ENCODE results near the gene GSG1L. TPM values are rescaled to one million over a fixed set of nuclear protein-coding genes. Genes with fewer than 3 reads are reported as not detected.

GSG1L gene
- total RNA-seq, 1 experiment from 2014 or later: not detected

GRCh38 chr16:28092721-28093384 is 29.3 kb upstream of the GSG1L start:
- DNase-seq (ENCODE audit: low read depth): peak; percentile 68

- no peak for DNase-seq (ENCODE audit: low read depth)
Observed at GRCh38 chr16:28091656-28092055, 28.1 kb upstream of the GSG1L start.

DNA sequence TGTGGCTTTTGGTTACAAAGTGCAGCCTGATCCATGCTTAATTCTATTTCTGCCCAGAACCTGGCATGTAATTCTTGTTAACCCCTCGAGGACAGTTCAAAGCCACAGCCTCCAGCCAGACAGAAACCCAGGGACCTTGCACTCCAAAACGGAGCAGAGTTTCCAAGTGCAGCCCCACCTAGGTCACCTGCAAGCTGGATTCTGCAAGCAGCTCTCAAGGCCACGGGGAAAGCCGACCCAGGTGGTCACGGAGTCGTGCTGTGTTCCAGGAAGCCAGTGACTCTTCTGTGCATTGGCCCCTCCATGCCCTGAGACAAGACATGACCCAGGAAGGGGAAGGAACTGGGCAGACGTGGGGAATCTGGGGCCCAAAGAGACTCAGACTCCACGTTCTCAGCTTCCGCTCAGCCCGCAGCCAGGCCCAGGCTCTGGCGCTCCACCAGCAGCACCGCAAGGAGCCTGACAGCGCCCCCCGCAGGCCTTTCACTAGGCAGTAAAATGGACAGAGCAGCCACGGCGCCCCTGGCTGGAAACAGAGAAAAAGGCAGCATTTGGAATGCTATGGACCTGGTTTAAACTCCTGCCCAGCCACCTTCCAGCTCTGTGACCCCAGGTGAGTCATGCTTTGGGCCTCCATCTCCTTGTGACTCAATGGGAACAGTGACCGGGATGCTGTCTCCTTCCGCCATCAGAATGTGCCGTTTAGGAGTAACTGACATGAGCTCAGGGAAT is 27.3 kb upstream of the GSG1L start:
- peak; percentile 83 for DNase-seq (ENCODE audit: low read depth)

DNA sequence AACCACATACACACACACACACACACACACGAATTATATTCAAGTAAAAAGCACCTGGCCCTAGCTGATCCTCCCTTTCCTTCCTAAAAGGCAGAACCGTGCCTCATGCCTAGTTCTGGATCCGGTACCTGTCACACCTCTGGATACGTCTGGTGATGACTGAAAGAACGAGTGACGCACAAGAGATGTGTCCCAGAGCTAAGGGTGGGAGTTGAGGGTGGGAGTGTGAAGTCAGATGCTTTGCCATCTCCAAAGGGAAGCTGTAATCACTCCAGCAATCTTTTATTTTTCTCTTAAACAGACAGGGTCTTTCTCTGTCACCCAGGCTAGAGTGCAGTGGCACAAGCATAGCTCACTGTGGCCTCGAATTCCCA is 26.5 kb upstream of the GSG1L start:
- no peak for DNase-seq (ENCODE audit: low read depth)

GRCh38 chr16:28089205-28089991 is 25.9 kb upstream of the GSG1L start:
- no peak for DNase-seq (ENCODE audit: low read depth)

DNA sequence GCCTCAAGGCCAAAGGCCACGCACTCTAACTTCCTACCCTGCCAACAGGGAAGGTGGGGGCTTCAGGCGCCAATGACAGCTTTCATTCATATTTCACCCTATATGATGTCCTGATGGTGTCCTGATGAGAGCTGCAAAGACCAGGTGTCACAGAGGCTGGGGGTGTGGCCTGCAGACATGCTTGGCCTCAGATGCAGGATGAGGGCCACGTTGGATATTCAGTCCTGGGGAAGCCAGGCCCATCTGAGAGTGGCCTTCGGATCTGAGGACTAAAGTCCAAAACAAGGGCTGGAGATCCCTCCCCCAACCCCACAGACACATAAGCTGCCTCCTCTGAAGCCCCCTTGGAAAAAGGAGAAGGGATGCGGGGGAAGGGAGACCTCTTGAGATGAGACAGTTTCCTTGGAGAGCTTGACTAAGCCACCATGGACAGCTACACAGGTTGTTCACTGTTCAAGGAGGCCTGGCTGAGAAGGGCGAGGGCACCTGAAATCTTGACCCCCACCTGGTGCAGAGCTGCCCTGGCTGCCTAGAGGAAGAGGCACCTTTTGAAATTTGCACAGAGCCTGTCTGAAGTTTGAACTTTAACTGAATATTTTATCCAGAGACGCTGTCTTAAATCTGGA is 24.3 kb upstream of the GSG1L start:
- DNase-seq (ENCODE audit: low read depth): no peak

DNA sequence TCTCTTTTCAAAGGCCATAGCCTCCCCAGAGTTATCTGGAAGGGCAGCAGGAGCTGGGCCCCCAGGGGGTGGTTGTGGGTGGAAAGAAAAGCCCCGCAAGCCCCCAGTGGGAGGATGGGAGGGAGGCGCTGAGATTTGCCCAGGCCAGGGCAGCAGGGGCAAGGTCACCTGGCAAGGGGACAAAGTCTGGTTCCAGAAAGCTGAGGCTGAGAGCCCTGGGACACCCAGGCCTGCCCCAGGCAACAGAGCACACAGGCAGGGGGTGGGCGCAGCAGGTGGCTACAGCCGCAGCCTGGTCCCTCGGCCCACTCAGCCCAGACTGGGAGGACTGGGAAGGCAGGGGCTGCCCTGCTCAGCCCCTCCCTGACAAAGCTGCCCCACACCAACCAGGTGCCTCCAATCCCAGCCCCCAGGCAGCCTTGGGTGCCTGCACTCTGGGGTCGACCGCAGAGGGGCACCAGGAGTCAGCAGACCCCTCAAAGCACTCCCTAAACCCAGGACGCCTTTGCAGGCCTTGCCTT is 23.7 kb upstream of the GSG1L start:
- DNase-seq (ENCODE audit: low read depth): no peak

DNA sequence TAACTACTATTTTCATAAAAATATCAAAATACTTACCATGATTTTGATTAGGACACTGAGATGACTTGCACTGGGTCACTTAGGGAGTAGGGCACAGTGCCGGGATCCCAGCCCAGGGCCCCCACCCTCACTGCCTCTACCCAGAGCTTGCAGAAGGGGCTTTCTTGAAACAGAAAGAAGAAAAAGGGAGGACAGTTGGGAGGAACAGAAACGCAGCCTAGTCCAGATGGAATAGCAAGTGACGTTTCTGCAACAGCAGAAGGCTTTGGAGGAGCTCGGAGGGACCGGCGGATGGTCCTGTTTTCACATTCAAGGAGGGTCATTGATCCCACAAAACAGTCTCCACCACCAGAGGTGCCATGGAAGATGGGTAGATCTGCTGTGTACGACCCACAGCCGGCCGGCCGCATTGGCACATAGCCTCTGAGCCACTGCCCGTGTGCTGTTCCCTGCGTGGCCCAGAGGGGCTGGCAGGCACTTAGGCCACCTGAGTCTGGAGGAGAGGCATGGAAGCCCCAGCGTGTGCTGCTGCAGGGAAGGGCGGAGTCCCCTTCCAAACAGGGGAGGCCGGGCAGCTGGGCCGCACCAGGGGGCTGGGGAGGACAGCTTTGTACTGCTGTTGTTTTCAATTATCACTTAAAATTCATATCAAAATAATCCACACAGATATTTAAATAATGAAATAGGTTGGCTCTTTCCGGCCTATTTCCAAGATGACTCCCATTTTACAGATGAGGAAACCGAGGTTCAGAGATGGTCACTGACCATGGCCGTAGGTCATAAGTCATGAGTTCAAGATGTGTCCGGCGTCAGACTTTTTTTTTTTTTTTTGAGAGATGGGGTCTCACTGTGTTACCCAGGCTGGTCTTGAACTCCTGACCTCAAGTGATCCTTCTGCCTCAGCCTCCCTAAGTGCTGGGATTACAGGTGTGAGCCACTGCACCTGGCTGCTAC is 22.9 kb upstream of the GSG1L start:
- DNase-seq (ENCODE audit: low read depth): no peak

DNA sequence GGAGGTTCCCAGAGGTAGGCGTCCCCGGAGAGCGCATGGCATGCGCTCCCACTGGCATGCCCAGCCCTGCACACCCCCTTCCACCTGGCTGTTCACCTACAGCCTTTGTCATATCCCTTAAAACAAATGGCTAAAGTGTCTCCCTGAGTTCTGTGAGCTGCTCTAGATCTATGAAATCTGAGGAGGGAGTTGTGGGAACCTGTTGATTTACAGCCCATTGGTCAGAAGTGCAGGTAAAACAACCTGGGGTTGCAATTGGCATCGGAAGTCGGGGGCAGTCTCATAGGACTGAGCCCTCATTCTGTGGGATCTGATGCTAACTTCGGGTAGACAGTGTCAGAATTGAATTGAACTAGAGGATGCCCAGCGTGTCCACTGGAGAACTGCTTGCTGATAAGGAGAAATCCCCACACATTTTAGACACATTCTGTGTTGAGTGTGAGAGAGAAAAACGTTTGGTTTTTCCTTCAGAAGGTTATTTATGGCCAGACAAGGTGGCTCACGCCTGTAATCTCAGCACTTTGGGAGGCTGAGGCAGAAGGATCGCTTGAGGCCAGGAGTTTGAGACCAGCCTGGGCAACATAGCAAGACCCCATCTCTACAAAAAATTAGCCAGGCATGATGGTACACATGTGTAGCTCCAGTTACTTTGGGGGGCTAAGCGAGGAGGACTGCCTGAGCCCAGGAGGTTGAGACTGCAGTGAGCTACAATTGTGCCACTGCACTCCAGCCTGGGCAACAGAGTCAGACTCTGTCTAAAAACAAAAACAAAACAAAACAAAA is 22.1 kb upstream of the GSG1L start:
- no peak for DNase-seq (ENCODE audit: low read depth)

DNA sequence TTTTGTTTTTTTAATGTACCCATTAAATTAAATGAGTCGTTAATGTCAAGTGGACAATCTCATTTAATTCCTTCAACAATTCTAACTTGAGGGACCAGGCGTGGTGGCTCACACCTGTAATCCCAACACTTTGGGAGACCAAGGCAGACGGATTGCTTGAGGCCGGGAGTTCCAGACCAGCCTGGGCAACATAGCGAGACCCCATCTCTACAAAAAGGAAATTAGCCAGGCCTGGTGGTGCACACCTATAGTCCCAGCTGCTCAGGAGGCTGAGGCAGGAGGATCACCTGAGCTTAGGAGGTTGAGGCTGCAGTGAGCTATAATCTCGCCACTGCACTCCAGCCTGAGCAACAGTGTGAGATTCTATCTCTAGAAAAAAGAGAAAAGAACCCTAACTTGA is 20.7 kb upstream of the GSG1L start:
- no peak for DNase-seq (ENCODE audit: low read depth)

GRCh38 chr16:28082624-28083023 is 19.1 kb upstream of the GSG1L start:
- no peak for DNase-seq (ENCODE audit: low read depth)

DNA sequence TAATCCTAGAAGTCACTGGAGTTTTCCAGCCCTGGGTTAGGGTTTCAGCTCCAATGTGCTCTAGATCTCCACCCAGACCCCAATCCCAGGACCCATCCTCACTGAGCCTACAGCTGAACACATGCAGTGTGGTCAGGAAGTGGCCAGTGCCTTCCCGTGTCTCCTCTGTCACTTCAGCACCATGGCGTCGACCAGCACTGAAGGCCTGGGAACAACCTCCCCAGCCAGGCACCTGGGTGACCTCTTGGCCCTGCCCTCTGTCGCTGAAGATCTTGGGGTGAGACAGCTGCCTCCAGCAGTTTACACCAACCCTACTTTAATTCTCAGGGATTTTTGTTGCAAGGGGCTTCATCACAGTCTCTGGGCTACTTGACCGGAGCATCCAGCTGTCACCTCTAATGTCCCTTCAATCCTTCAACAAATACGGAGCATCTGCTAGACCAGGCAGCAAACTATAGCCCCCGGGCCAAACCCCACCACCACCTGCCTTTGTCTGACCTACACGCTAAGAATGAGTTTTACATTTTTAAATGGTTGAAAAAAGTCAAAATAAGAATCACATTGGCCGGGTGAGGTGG is 18.0 kb upstream of the GSG1L start:
- no peak for DNase-seq (ENCODE audit: low read depth)

DNA sequence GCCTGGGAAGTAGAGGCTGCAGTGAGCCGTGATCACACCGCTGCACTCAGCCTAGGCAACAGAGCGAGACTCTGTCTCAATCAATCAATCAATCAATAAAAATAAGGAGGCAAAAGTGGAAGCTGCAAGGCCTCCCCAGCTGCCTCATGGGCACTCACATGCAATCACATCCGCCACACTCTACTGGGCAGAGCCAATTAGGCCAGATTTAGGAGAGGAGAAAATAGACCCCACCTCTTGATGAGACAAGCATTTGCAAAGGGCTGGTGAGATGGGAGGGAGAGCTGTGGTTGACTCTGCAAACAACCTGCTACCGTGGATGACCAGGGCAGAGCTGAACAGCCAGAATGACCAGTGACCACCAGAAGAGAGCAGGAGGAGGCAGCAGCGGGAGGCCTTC is 14.7 kb upstream of the GSG1L start:
- no peak for DNase-seq (ENCODE audit: low read depth)

GRCh38 chr16:28073836-28074235 is 10.3 kb upstream of the GSG1L start:
- no peak for DNase-seq (ENCODE audit: low read depth)

DNA sequence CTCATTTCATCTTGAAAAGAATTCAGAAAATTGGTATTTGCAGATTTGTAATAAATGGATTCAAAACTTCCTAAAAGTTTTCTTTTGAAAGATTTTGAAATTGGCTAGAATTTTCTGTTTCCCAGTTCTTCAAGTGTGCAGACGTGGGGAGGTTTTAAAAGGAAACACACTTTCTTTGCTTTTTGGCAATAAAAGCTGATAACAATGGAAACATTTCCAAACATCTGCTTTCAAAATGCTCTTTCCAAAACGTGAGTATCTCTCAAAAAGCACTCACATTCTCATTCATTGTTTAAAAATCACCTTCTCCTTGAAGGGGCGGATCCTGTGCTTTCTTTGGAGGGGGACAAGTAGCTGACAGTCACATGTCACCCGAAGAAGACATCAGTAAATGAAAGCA is 8.6 kb upstream of the GSG1L start:
- no peak for DNase-seq (ENCODE audit: low read depth)

DNA sequence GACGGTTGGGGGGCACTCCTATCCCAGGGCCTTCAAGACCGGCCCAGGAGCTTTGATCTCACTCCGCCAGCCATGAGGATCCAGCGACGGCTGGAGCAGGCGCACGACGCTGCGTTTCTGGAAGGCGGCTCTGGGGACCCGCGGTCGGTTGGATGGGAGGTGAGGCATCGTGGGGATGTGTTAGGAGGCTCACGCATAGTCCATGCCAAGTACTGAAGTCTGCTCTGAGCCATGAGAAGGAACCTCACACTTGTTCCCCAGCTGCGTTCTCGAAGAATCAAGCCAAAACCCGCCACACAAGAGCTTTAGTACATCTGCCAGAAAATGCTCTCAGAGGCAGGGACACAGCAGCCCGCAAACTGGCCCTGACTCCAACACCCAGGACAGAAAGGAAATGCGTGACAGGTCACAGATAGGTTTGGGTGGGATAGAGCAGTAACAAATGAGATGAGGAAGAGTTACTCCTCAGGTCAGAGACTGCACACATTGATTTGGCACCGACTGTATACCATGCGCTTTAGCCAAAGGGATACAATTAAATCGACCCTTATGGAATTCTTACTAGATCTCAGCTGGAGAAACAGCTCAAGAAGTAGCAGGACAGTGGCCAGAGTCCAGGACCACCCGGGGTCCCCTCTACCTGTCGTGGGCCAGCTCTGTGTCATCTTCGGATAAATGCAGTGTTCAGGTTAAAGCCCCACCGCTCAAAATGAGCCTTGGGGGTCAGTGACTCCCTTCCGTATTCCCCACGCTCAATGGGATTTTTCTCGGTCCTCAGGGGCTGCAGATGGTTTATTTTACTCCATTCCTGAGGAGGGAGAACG is 6.7 kb upstream of the GSG1L start:
- DNase-seq (ENCODE audit: low read depth): no peak

DNA sequence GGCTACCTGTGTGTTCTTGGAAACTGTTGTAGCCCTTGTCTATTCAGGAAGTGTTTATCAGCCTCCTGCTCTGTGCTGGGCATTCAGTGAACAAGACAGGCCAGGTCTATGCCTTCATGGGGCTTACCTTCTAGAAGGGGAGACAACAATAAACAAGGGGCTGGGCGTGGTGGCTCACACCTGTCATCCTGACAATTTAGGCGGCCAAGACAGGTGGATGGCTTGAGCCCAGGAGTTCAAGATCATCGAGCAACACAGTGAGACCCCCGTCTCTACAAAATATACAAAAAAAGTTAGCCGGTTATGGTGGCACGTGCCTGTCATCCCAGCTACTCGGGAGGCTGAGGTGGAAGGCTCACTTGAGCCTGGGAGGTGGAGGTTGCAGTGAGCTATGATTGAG is 5.5 kb upstream of the GSG1L start:
- DNase-seq (ENCODE audit: low read depth): no peak

GRCh38 chr16:28067604-28068379 is 4.3 kb upstream of the GSG1L start:
- peak; percentile 48 for DNase-seq (ENCODE audit: low read depth)
